WTC11 (cell line): ENCODE measurements around the gene INTS15. TPM values are rescaled to one million over a fixed set of nuclear protein-coding genes. Genes with fewer than 3 reads are reported as not detected.
A peak's percentile ranks its signal among the peaks of the same experiment; 100 is the strongest.

Experiments used
- ATAC-seq: fragments of 200-7000 bp; cut with Tn5 transposase; 2 replicates; pipeline ENCODE4 v1.10.0; 2021; ENCODE audit warnings: mild to moderate bottlenecking, moderate library complexity
- CTCF ChIA-PET: fragments of 300-600 bp; sonication (Branson Sonifier 250); formaldehyde crosslinking; loops from one replicate; lab custom pipeline; 2021; ENCODE audit warnings: antibody characterized with exemption; lab: Charles Lee
- POLR2A ChIA-PET: fragments of 350-600 bp; sonication (Branson Sonifier 250); formaldehyde crosslinking; loops from one replicate; lab custom pipeline; 2021; ENCODE audit warnings: antibody characterized with exemption; lab: Charles Lee
- DNase-seq: peaks from one replicate; pipeline ENCODE4 v3.0.0; 2021; ENCODE audit warnings: low spot score
- H3K27ac Mint-ChIP-seq: 2 replicates; pipeline ENCODE4 v1.8.0; 2021; ENCODE audit warnings: mixed read lengths
- H3K27me3 Mint-ChIP-seq: 2 replicates; pipeline ENCODE4 v1.8.0; 2021; ENCODE audit warnings: low read depth, mild to moderate bottlenecking, moderate library complexity, mixed read lengths
- H3K36me3 Mint-ChIP-seq: 2 replicates; pipeline ENCODE4 v1.8.0; 2021; ENCODE audit warnings: mixed read lengths
- H3K4me1 Mint-ChIP-seq: 2 replicates; pipeline ENCODE4 v1.8.0; 2022; ENCODE audit warnings: mixed read lengths
- H3K4me3 Mint-ChIP-seq: 2 replicates; pipeline ENCODE4 v1.8.0; 2021; ENCODE audit warnings: mild to moderate bottlenecking, moderate library complexity, mixed read lengths
- H3K9me3 Mint-ChIP-seq: 2 replicates; pipeline ENCODE4 v1.8.0; 2021; ENCODE audit warnings: mixed read lengths
- ATF6 ChIP-seq: sonication (generic); formaldehyde crosslinking; IDR thresholded peaks from 2 replicates; pipeline ENCODE4 v1.8.1; 2023; ENCODE audit warnings: mild to moderate bottlenecking, missing genetic modification reagents
- CTCF ChIP-seq: fragments of 200-600 bp; IDR thresholded peaks from 2 replicates; pipeline ENCODE4 v1.8.0; 2022; ENCODE audit warnings: antibody characterized with exemption
- E2F5 ChIP-seq: sonication (generic); formaldehyde crosslinking; IDR thresholded peaks from 2 replicates; pipeline ENCODE4 v1.8.1; 2022; ENCODE audit warnings: mild to moderate bottlenecking, moderate library complexity, missing genetic modification reagents
- ETV6 ChIP-seq: sonication (generic); formaldehyde crosslinking; IDR thresholded peaks from 2 replicates; pipeline ENCODE4 v1.8.1; 2022; ENCODE audit warnings: mild to moderate bottlenecking, missing genetic modification reagents
- FOXP1 ChIP-seq: sonication (generic); formaldehyde crosslinking; IDR thresholded peaks from 2 replicates; pipeline ENCODE4 v1.8.0; 2022; ENCODE audit warnings: missing genetic modification reagents, mild to moderate bottlenecking, moderate library complexity, borderline replicate concordance
- FOXP4 ChIP-seq: sonication (generic); formaldehyde crosslinking; IDR thresholded peaks from 2 replicates; pipeline ENCODE4 v1.8.0; 2022; ENCODE audit warnings: mild to moderate bottlenecking, missing genetic modification reagents
- HMGA2 ChIP-seq: fragments of 250-450 bp; sonication (Bioruptor Pico); IDR thresholded peaks from 2 replicates; pipeline ENCODE4 v1.4.0; 2021; ENCODE audit warnings: mild to moderate bottlenecking, moderate library complexity
- HMGXB4 ChIP-seq: sonication (generic); formaldehyde crosslinking; IDR thresholded peaks from 2 replicates; pipeline ENCODE4 v1.8.1; 2023; ENCODE audit warnings: mild to moderate bottlenecking, moderate library complexity, missing genetic modification reagents
- JUN ChIP-seq: sonication (generic); formaldehyde crosslinking; IDR thresholded peaks from 2 replicates; pipeline ENCODE4 v1.8.0; 2023; ENCODE audit warnings: mild to moderate bottlenecking, missing genetic modification reagents
- NR2C2 ChIP-seq: sonication (generic); formaldehyde crosslinking; IDR thresholded peaks from 2 replicates; pipeline ENCODE4 v1.8.0; 2022; ENCODE audit warnings: mild to moderate bottlenecking, missing genetic modification reagents
- TEAD1 ChIP-seq: sonication (generic); formaldehyde crosslinking; IDR thresholded peaks from 2 replicates; pipeline ENCODE4 v1.8.0; 2022; ENCODE audit warnings: mild to moderate bottlenecking, missing genetic modification reagents
- TP53 ChIP-seq: sonication (generic); formaldehyde crosslinking; IDR thresholded peaks from 2 replicates; pipeline ENCODE4 v1.8.1; 2023; ENCODE audit warnings: mild to moderate bottlenecking, missing genetic modification reagents
- USF1 ChIP-seq: sonication (generic); formaldehyde crosslinking; IDR thresholded peaks from 2 replicates; pipeline ENCODE4 v1.8.0; 2022; ENCODE audit warnings: mild to moderate bottlenecking, missing genetic modification reagents
- ZBTB21 ChIP-seq: sonication (generic); formaldehyde crosslinking; IDR thresholded peaks from 2 replicates; pipeline ENCODE4 v1.8.1; 2023; ENCODE audit warnings: mild to moderate bottlenecking, missing genetic modification reagents, borderline replicate concordance
- ZNF121 ChIP-seq: sonication (generic); formaldehyde crosslinking; IDR thresholded peaks from 2 replicates; pipeline ENCODE4 v1.8.0; 2023; ENCODE audit warnings: missing genetic modification reagents
- ZNF317 ChIP-seq: sonication (generic); formaldehyde crosslinking; IDR thresholded peaks from 2 replicates; pipeline ENCODE4 v1.8.1; 2023; ENCODE audit warnings: low read depth, mild to moderate bottlenecking, moderate library complexity, missing genetic modification reagents, borderline replicate concordance
- total RNA-seq: library from RNA; stranded (reverse); gene quantifications from 3 replicates; pipeline ENCODE4 v1.2.3, GENCODE V29; 2021
- TF ChIP-seq, protein P1 (sequence below): sonication (generic); formaldehyde crosslinking; IDR thresholded peaks from 2 replicates; pipeline ENCODE4 v1.8.0; 2022; ENCODE audit warnings: mild to moderate bottlenecking, missing genetic modification reagents

INTS15 gene
- total RNA-seq, 1 experiment from 2014 or later = 28.2 TPM

DNA sequence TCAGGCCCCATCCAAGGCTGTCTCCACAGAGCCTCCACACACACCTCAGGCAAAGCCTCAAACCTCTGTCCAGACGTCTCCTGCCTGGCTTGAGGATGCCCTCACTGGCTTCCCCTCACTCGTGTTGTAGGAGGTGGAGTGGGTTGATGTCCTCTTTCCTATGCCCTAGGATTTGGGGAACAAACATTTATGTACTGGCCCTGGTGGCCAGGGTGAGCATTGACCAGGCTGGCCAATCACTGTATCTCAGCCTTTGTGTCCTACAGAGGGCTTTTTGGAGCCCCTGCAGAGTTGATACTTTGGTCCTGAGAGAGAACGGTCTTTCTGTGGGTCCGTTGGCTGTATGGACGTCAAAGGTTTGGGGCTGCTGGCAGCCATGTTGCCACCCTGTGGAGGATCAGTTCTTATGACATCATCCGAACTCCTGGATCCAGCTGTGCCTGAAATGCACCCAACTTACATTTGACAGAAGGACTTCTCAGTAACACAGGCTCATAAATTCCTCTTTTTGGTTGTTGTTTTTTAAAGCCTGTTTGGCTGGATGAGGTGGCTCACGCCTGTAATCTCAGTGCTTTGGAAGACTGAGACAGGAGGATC is 36.3 kb upstream of the INTS15 start (continued):
- TF ChIP-seq ZBTB21 (CRISPR knock-in tag) (no peak), FOXP4 (no peak), JUN (no peak)
- TF ChIP-seq, all 79 proteins: peak for 0

DNA sequence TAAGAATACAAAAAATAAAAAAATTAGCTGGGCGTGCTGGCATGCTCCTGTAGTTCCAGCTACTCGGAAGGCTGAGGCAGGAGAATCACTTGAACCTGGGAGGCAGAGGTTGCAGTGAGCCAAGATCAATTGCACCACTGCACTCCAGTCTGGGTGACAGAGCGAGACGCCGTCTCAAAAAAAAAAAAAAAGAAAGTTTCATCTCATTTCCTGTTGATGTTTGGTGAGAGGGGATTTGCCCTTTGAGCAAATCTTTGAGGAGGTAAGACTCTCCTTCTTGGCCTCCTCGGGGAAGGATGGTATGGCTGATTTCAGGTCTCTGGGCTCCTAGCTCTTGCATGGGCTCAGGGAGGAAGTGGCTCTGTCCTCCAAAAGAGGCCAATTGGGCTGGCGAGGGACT is 35.0 kb upstream of the INTS15 start:
- Mint-ChIP-seq H3K4me3 (no peak overlapping the region), H3K27ac (no peak overlapping the region)
- POLR2A ChIA-PET = no interaction called here

DNA sequence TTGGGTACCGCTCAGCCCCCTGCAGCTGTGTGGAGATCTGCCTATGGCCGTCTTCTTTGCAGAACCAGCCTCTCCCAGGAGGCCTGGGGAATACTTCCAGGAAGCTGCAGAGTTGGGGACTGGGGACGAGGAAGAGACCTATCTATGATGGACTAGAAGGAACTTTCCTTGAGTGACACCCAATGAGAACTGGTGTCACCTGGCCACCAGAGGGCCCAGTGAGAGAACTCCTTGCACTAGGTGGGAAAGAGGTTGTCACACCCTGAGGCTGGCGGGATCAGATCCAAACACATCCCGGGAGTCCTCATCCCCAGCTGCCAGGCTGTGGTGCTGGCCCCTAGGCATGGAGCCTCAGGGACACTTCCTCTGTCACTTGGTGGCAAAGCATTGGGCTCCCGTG is 33.6 kb upstream of the INTS15 start:
- Mint-ChIP-seq H3K36me3 (no peaks in the 10 kb centered on the region), H3K9me3 (no peaks in the 10 kb centered on the region), H3K4me3 (no peak overlapping the region), H3K27me3 (no peaks in the 10 kb centered on the region; the same call in 1 of the 2 replicates), H3K27ac (no peak overlapping the region), H3K4me1 (peaks cover 8% of the 10 kb centered on the region)
- DNase-seq (peak; percentile 54), ATAC-seq (peak; percentile 72)
- TF ChIP-seq CTCF (peak; percentile 29; the same call in 1 of the 2 replicates), ATF6 (CRISPR knock-in tag) (no peak)
- TF ChIP-seq, protein P1, sequence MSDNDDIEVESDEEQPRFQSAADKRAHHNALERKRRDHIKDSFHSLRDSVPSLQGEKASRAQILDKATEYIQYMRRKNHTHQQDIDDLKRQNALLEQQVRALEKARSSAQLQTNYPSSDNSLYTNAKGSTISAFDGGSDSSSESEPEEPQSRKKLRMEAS (CRISPR knock-in tag) = 0 out of 2 replicates have a peak, but pooled peaks have one; percentile 44
- ChIA-PET CTCF (interaction anchor here (1.1 to 2.2 kb wide), 3 partner anchors 18 to 40 kb away, joined by 3 to 7 read pairs (median 5); no protein-coding TSS in a partner anchor), POLR2A (no interaction called here)

More for the DNA sequence above, 35.0 kb upstream of the INTS15 start:
- Mint-ChIP-seq H3K27me3 (no peaks in the 10 kb centered on the region; the same call in 1 of the 2 replicates), H3K9me3 (no peaks in the 10 kb centered on the region), H3K36me3 (no peaks in the 10 kb centered on the region), H3K4me1 (peaks cover 4% of the 10 kb centered on the region)
- CTCF ChIA-PET = interaction anchor here (0.7 to 2.2 kb wide), 3 partner anchors 10 to 39 kb away, joined by 3 to 7 read pairs (median 5); no protein-coding TSS in a partner anchor
- TF ChIP-seq HMGA2 (CRISPR knock-in tag) (no peak), TEAD1 (CRISPR knock-in tag) (no peak), NR2C2 (CRISPR knock-in tag) (no peak), TP53 (CRISPR knock-in tag) (no peak), ZNF121 (CRISPR knock-in tag) (no peak), FOXP1 (CRISPR knock-in tag) (no peak), ZNF317 (CRISPR knock-in tag) (no peak), ETV6 (no peak), HMGXB4 (CRISPR knock-in tag) (no peak), USF1 (CRISPR knock-in tag) (no peak), E2F5 (CRISPR knock-in tag) (no peak)
- no peak for ATAC-seq
- DNase-seq = no peak
